Measurements from ENCODE around the gene SPRY1.
A peak's percentile ranks its signal among the peaks of the same experiment; 100 is the strongest.

Gene SPRY1

DNA sequence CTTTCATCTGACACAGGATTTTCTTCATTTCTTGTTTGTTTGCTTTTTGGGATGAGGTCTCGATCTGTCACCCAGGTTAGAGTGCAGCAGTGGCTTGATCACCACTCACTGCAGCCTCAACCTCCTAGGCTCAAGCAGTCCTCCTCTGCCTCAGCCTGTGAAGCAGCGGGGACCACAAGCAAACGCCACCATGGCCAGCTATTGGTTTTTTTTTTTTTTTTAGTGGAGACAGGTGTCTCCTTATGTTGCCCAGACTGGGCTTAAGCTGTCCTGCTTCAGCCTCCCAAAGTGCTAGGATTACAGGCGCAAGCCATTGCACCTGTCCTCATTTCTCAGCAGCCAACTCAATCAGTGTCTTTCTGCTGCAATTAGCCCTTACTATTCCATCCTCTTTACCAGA, 10.3 kb downstream of the SPRY1 start:
- DNase-seq = no peak
- H3K27ac Mint-ChIP-seq = no peak overlapping the region
- H3K27me3 Mint-ChIP-seq = peaks cover 7 to 12% of the 10 kb centered on the region in 2 donors
- peaks cover 0 to 3% of the 10 kb centered on the region in 2 donors for H3K4me1 Mint-ChIP-seq (ENCODE audit: low read depth in 2 of 2)
- no peaks in the 10 kb centered on the region for H3K9me3 Mint-ChIP-seq
- H3K4me3 Mint-ChIP-seq = no peak overlapping the region
- no peak for ATAC-seq (replicated peaks)
- no peaks in the 10 kb centered on the region for H3K36me3 Mint-ChIP-seq (ENCODE audit: insufficient read depth)

DNA sequence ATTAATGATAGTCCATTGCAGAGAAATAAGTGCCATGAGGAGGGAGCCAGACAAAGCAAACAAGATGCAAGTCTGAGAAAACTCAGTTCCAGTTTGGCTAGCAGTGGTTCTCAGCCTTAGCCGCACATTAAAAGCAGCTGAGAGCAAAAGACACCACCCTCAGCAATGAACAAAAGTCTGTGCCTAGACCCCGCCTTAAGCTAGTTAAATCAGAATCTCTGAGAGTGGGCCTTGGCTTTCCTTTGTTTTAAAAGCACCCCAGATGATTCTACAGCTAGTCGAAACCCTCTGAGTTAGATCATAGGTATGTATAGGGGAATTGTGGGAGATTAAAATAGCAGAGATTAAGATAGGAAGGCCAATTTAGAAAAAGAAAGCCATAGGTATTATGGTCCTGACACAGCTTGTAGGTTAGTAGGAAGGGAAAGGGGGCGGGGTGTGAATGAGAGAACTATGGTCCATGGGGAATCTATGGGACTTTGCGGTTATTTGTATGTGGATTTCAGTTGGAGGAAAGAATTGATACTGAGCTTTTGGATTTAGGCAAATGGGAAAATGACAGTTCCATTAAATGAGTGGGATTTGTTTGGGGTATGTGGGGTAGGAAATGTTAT, 12.0 kb downstream of the SPRY1 start:
- Mint-ChIP-seq H3K36me3 (ENCODE audit: insufficient read depth) (no peaks in the 10 kb centered on the region), H3K4me1 (ENCODE audit: low read depth in 2 of 2) (peaks cover 6 to 13% of the 10 kb centered on the region in 2 donors), H3K27ac (no peak overlapping the region)

DNA sequence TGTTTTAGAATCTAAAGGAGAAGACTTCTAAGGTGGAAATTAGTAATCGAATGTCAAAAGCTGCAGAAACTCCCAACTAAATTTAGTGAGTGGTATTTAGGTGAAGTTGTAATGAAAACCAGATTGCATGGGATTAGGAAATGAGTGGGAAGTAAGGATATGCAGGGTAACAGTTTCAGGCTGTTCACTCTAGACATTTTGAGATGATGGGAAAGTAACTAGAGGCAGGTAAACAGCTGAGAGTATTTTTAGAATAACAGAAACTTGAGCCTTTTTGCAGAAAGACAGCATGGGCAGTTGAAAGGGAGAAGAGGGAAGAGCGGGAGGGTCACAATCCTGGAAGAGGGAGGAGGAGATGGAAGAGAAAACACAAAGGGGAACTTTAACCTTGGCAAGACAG, 12.7 kb downstream of the SPRY1 start:
- Mint-ChIP-seq H3K4me1 (ENCODE audit: low read depth in 2 of 2) (peaks cover 6 to 13% of the 10 kb centered on the region in 2 donors), H3K36me3 (ENCODE audit: insufficient read depth) (no peaks in the 10 kb centered on the region), H3K27ac (no peak overlapping the region), H3K9me3 (no peaks in the 10 kb centered on the region), H3K27me3 (no peaks in the 10 kb centered on the region), H3K4me3 (no peak overlapping the region)
- ATAC-seq (replicated peaks) (no peak), DNase-seq (no peak)

More for the DNA sequence above, 12.0 kb downstream of the SPRY1 start:
- Mint-ChIP-seq H3K4me3 (no peak overlapping the region), H3K9me3 (no peaks in the 10 kb centered on the region), H3K27me3 (no peaks in the 10 kb centered on the region)
- ATAC-seq (replicated peaks) = no peak
- no peak for DNase-seq

DNA sequence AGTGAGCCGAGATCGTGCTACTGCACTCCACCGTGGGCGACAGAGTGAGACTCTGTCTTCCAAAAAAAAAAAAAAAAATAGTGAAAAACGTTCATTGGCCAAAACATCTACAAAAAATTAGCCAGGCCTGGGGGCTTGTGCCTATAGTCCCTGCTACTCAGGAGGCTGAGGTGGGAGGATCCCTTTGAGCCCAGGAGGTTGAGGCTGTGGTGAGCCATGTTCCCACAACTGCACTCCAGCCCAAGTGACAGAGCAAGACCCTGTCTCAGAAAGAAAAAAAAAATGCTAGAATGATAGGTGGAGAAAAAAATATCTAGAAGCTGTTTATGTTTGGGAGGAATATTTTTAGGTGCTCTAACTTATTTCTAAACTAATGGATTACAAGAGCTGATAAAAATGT, 14.9 kb downstream of the SPRY1 start:
- peak overlapping the region in 1 of 2 donors; percentile 28 for H3K4me3 Mint-ChIP-seq
- ATAC-seq (replicated peaks) = no peak

DNA sequence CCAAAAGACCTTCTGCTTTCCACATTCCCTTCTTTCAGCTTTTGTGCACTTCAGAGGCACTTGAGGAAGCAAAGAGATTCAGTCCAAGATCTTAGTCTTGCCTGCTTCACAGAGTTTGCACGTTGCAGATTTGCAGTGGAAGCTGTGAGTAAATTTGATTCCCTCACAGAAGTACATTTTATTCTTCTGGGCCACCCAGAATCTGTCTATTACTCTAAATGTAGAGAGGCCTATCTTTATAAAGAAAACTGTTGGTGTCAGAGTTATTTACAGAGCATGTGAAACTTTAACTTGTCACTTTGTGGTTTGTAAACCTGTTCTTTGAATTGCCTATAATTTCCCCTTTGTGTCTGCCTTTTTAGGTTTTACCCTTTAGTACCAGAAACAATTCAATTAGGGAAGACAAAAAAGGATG, 15.5 kb downstream of the SPRY1 start:
- Mint-ChIP-seq H3K9me3 (no peaks in the 10 kb centered on the region), H3K4me1 (ENCODE audit: low read depth in 2 of 2) (peaks cover 6 to 17% of the 10 kb centered on the region in 2 donors), H3K4me3 (no peak overlapping the region), H3K27ac (peak overlapping the region; percentile 6), H3K36me3 (ENCODE audit: insufficient read depth) (peaks cover 2% of the 10 kb centered on the region), H3K27me3 (no peaks in the 10 kb centered on the region)
- DNase-seq (no peak), ATAC-seq (replicated peaks) (no peak)

More for the DNA sequence above, 14.9 kb downstream of the SPRY1 start:
- H3K36me3 Mint-ChIP-seq (ENCODE audit: insufficient read depth) = peaks cover 2% of the 10 kb centered on the region
- no peaks in the 10 kb centered on the region for H3K9me3 Mint-ChIP-seq
- H3K27me3 Mint-ChIP-seq = no peaks in the 10 kb centered on the region
- DNase-seq = no peak
- H3K27ac Mint-ChIP-seq = peak overlapping the region; percentile 5 to 24
- peaks cover 6 to 14% of the 10 kb centered on the region in 2 donors for H3K4me1 Mint-ChIP-seq (ENCODE audit: low read depth in 2 of 2)

GRCh38 chr4:123412700-123413512, 16.3 kb downstream of the SPRY1 start:
- no peaks in the 10 kb centered on the region for H3K9me3 Mint-ChIP-seq
- ATAC-seq (replicated peaks) = no peak
- H3K27me3 Mint-ChIP-seq = no peaks in the 10 kb centered on the region
- H3K4me1 Mint-ChIP-seq (ENCODE audit: low read depth in 2 of 2) = peaks cover 6 to 20% of the 10 kb centered on the region in 2 donors
- DNase-seq = no peak
- H3K27ac Mint-ChIP-seq = peak overlapping the region; percentile 6
- H3K4me3 Mint-ChIP-seq = peak overlapping the region; percentile 0 to 3
- peaks cover 2% of the 10 kb centered on the region for H3K36me3 Mint-ChIP-seq (ENCODE audit: insufficient read depth)

DNA sequence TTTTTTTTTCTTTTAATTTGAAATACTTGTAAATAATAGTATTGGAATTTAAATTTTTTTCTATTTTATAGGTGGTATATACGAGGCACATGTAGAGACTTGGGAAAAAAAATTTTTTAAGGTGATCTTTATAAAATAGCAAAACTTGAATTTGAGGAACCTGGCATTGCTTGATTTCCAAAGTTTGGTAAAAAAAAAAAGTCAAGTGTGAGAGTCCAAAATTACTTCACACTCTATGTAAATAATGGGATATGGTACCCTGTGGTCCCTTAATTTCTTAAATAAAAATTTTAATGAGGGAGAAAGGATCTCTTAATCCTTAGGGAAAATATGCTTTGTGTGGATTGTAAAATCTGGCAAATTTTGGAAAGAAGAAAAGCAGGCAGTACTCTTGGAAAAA, 19.0 kb downstream of the SPRY1 start:
- peaks cover 13 to 24% of the 10 kb centered on the region in 2 donors for H3K4me1 Mint-ChIP-seq (ENCODE audit: low read depth in 2 of 2)
- no peak overlapping the region for H3K27ac Mint-ChIP-seq

GRCh38 chr4:123415977-123416376, 19.4 kb downstream of the SPRY1 start:
- no peaks in the 10 kb centered on the region for H3K27me3 Mint-ChIP-seq
- H3K36me3 Mint-ChIP-seq (ENCODE audit: insufficient read depth) = peaks cover 2% of the 10 kb centered on the region
- no peak overlapping the region for H3K27ac Mint-ChIP-seq
- H3K9me3 Mint-ChIP-seq = no peaks in the 10 kb centered on the region
- ATAC-seq (replicated peaks) = peak; percentile 97
- peaks cover 13 to 24% of the 10 kb centered on the region in 2 donors for H3K4me1 Mint-ChIP-seq (ENCODE audit: low read depth in 2 of 2)
- DNase-seq = peak in 2 of 3 experiments; percentile 26 to 28
- H3K4me3 Mint-ChIP-seq = peak overlapping the region in 1 of 2 donors; percentile 26

More for the DNA sequence above, 19.0 kb downstream of the SPRY1 start:
- no peak for DNase-seq
- ATAC-seq (replicated peaks) = no peak
- peaks cover 2% of the 10 kb centered on the region for H3K36me3 Mint-ChIP-seq (ENCODE audit: insufficient read depth)
- H3K4me3 Mint-ChIP-seq = no peak overlapping the region
- no peaks in the 10 kb centered on the region for H3K27me3 Mint-ChIP-seq
- H3K9me3 Mint-ChIP-seq = no peaks in the 10 kb centered on the region

DNA sequence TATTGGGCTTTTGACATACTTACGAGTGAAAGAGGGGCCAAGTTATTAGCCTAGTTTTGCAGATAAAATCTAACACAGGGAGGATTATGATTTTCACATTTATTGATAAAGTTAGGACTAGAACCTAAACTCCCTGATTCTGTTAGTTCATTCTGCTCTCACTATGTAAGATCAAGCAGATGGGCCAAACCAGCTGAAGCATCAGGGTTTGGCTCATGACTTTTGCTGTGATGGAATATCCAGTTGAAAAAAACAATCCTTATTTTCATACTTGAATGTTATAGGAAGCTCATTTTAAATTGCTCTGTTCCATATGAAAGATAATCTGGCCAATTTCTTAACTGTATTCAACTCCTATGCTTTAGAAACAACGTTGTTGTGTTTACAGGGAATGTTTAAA, 21.2 kb downstream of the SPRY1 start:
- H3K27ac Mint-ChIP-seq = peak overlapping the region in 1 of 2 donors; percentile 61
- H3K4me1 Mint-ChIP-seq (ENCODE audit: low read depth in 2 of 2) = peaks cover 15 to 18% of the 10 kb centered on the region in 2 donors
- peaks cover 2% of the 10 kb centered on the region for H3K36me3 Mint-ChIP-seq (ENCODE audit: insufficient read depth)
- peak overlapping the region in 1 of 2 donors; percentile 10 for H3K4me3 Mint-ChIP-seq
- DNase-seq (no peak), ATAC-seq (replicated peaks) (no peak)
- H3K27me3 Mint-ChIP-seq = no peaks in the 10 kb centered on the region
- no peaks in the 10 kb centered on the region for H3K9me3 Mint-ChIP-seq

DNA sequence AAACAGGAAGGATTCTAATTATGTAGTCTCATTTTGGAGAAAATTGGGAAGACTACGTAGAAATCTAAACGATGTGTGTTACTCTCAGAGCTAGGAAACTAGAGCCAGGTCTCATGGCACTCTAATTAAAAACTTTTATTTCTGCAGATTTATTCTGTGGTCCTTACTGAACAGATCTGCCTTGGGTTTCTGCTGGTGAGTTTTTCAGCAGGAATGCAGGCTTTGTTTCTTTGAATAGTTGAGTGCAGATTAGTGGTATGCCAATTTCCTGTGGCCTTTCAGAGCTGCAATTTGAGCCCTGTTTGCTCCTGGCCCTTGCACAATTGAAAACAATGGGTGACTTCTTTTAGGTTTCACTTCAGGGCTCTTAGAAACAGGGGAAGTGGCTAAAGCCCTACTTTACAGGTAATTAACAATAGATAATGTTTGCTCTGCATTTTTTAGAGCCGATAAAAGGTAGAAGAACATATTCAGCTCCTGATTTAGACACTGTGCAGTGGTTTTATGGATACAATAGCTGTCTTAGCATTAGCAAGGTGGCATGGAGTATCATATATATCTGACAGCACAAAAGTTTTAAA, 21.8 kb downstream of the SPRY1 start:
- Mint-ChIP-seq H3K4me3 (peak overlapping the region in 1 of 2 donors; percentile 10), H3K27ac (peak overlapping the region in 1 of 2 donors; percentile 61), H3K27me3 (no peaks in the 10 kb centered on the region), H3K4me1 (ENCODE audit: low read depth in 2 of 2) (peaks cover 11 to 14% of the 10 kb centered on the region in 2 donors), H3K36me3 (ENCODE audit: insufficient read depth) (peaks cover 2% of the 10 kb centered on the region), H3K9me3 (no peaks in the 10 kb centered on the region)
- DNase-seq (no peak), ATAC-seq (replicated peaks) (no peak)

DNA sequence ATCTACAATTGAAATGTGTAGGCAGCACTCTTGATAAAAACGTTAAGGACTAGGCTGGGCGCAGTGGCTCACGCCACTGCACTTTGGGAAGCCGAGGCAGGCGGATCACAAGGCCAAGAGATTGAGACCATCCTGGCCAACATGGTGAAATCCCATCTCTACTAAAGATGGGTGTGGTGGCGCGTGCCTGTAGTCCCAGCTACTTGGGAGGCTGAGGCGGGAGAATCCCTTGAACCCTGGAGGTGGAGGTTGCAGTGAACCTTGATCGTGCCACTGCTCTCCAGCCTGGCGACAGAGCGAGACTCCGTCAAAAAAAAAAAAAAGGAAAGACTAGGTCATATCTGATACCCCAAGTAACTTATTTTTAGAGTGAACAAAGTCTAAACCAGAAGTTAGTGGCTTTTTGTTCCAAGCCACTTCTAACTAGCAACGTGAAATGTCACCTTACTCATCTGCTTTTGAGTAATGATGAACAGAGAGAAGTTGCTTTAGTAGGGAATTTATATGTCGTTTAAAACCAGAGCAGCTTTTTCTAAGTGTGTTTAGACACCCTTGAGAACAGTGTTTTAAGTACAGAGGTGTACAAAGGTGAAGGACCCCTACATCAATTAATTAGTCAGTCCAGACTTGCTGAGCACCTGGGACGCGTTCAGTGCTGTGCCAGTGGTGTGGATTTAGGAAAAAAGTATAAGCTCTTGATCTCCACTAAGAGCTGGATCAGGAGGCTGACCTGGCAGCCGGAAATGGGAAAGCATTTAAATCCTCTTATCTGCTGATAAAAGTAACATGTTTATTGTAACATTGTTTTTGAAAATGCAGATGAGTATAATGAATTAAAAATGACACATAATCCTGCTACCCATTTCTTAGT, 23.5 kb downstream of the SPRY1 start:
- H3K27me3 Mint-ChIP-seq = no peaks in the 10 kb centered on the region
- H3K36me3 Mint-ChIP-seq (ENCODE audit: insufficient read depth) = no peaks in the 10 kb centered on the region
- no peak overlapping the region for H3K4me3 Mint-ChIP-seq
- ATAC-seq (replicated peaks) (no peak), DNase-seq (no peak)
- H3K27ac Mint-ChIP-seq = peak overlapping the region in 1 of 2 donors; percentile 38
- no peaks in the 10 kb centered on the region for H3K9me3 Mint-ChIP-seq
- peaks cover 11 to 14% of the 10 kb centered on the region in 2 donors for H3K4me1 Mint-ChIP-seq (ENCODE audit: low read depth in 2 of 2)

- Mint-ChIP-seq H3K36me3 (ENCODE audit: insufficient read depth) (no peaks in the 10 kb centered on the region), H3K4me3 (peak overlapping the region; percentile 78 to 79), H3K27ac (peak overlapping the region; percentile 94 to 95), H3K27me3 (no peaks in the 10 kb centered on the region), H3K9me3 (no peaks in the 10 kb centered on the region), H3K4me1 (ENCODE audit: low read depth in 2 of 2) (peaks cover 11 to 14% of the 10 kb centered on the region in 2 donors)
- DNase-seq = no peak
- peak; percentile 58 for ATAC-seq (replicated peaks)
Measured at GRCh38 chr4:123421227-123421936, 24.8 kb downstream of the SPRY1 start.

Data from effector memory CD8-positive, alpha-beta T cell (primary cell).